BLaER1 treated with 17β-estradiol and CSF1 and Interleukin-3, amounts not matched to agents 10 nM and 100 nM (cell line): ENCODE data around the gene DPEP2NB.

Experiments
- H3K27ac ChIP-seq, 11 experiments: shearing (Covaris generic); formaldehyde crosslinking; 2 replicates each; pipeline ENCODE4 v1.8.1; 2022
- H3K27me3 ChIP-seq, 11 experiments: shearing (Covaris generic); formaldehyde crosslinking; 2 replicates each; pipeline ENCODE4 v1.8.1; 2022
- H3K36me3 ChIP-seq, 11 experiments: shearing (Covaris generic); formaldehyde crosslinking; 2 replicates each; pipeline ENCODE4 v1.8.1; 2022
- H3K4me1 ChIP-seq, 10 experiments: shearing (Covaris generic); formaldehyde crosslinking; 2 replicates each; pipeline ENCODE4 v1.8.1; 2022
- H3K4me2 ChIP-seq, 11 experiments: shearing (Covaris generic); formaldehyde crosslinking; 2 replicates each; pipeline ENCODE4 v1.8.1; 2022
- H3K4me3 ChIP-seq, 10 experiments: shearing (Covaris generic); formaldehyde crosslinking; 2 replicates each; pipeline ENCODE4 v1.8.1; 2022
- H3K9ac ChIP-seq, 11 experiments: shearing (Covaris generic); formaldehyde crosslinking; 2 replicates each; pipeline ENCODE4 v1.8.1; 2022
- H3K9me3 ChIP-seq, 11 experiments: shearing (Covaris generic); formaldehyde crosslinking; replicated peaks in 1 of 11; 2 replicates each; pipeline ENCODE4 v1.8.1; 2022
- H4K20me1 ChIP-seq, 11 experiments: shearing (Covaris generic); formaldehyde crosslinking; 2 replicates each; pipeline ENCODE4 v1.8.1; 2022
- Cebpa-rat ChIP-seq, 11 experiments: shearing (Covaris generic); IDR thresholded peaks; 2 replicates each; pipeline ENCODE4 v1.8.1; 2022

The DPEP2NB gene

GRCh38 chr16:68015681-68016080, at the start of gene DPEP2NB:
Gene DPEP2NB (minus strand): TSS chr16:68015911. CDS start chr16:68015770, 141 bp downstream.
- H3K27me3 ChIP-seq = no peaks in the 10 kb centered on the region
- no peak within 1 kb of the TSS for H3K27ac ChIP-seq
- peaks cover 0 to 3% (median 0%) of the 10 kb centered on the region in 11 experiments; a peak in 1 of 22 replicates for H3K36me3 ChIP-seq
- H3K4me3 ChIP-seq = no peak within 1 kb of the TSS
- H3K9me3 ChIP-seq = no peaks in the 10 kb centered on the region
- H3K4me2 ChIP-seq = peak within 1 kb of the TSS in 1 of 11 experiments; percentile 16; a peak in 1 of 22 replicates
- H3K9ac ChIP-seq = no peak within 1 kb of the TSS
- no peak for TF ChIP-seq Cebpa-rat (IDR thresholded peaks at IDR 0.05)
- no peaks in the 10 kb centered on the region; a peak in 1 of 22 replicates for H4K20me1 ChIP-seq
- peaks cover 0 to 24% (median 11%) of the 10 kb centered on the region in 10 experiments; a peak in 15 of 20 replicates for H3K4me1 ChIP-seq

- no peaks in the 10 kb centered on the region for H3K27me3 ChIP-seq
These were observed 49.2 kb upstream of the DPEP2NB start for GRCh38 chr16:68064791-68065365.

GRCh38 chr16:68062910-68063393, 47.2 kb upstream of the DPEP2NB start:
- peaks cover 0 to 23% (median 6%) of the 10 kb centered on the region in 11 experiments; a peak in 8 of 22 replicates for H4K20me1 ChIP-seq
- H3K4me2 ChIP-seq = no peak overlapping the region
- H3K9me3 ChIP-seq = no peaks in the 10 kb centered on the region
- H3K4me1 ChIP-seq = peaks cover 16 to 33% (median 22%) of the 10 kb centered on the region in 10 experiments
- no peak overlapping the region for H3K4me3 ChIP-seq
- H3K27ac ChIP-seq = no peak overlapping the region
- H3K27me3 ChIP-seq = no peaks in the 10 kb centered on the region
- no peak for TF ChIP-seq Cebpa-rat (IDR thresholded peaks at IDR 0.05)
- peaks cover 31 to 82% (median 67%) of the 10 kb centered on the region in 11 experiments for H3K36me3 ChIP-seq
- no peak overlapping the region for H3K9ac ChIP-seq

More at GRCh38 chr16:68064791-68065365, 49.2 kb upstream of the DPEP2NB start:
- Histone ChIP-seq H3K9ac (0 out of 22 replicates have a peak overlapping the region, but pooled peaks of 1 of the 11 experiments have one; percentile 39), H3K27ac (no peak overlapping the region), H3K4me2 (peak overlapping the region in 2 of 11 experiments; percentile 7 to 17; a peak in 2 of 22 replicates), H3K4me3 (no peak overlapping the region), H3K9me3 (no peaks in the 10 kb centered on the region), H3K36me3 (peaks cover 23 to 76% (median 59%) of the 10 kb centered on the region in 11 experiments), H3K4me1 (peaks cover 23 to 39% (median 30%) of the 10 kb centered on the region in 10 experiments), H4K20me1 (peaks cover 0 to 34% (median 11%) of the 10 kb centered on the region in 11 experiments; a peak in 11 of 22 replicates)
- TF ChIP-seq Cebpa-rat (IDR thresholded peaks at IDR 0.05) = no peak

GRCh38 chr16:68061396-68061795, 45.7 kb upstream of the DPEP2NB start:
- Histone ChIP-seq H3K4me3 (no peak overlapping the region), H3K9me3 (no peaks in the 10 kb centered on the region), H3K4me2 (peak overlapping the region; percentile 45 to 66 (median 53)), H3K9ac (peak overlapping the region in 6 of 11 experiments; percentile 12 to 62 (median 22); a peak in 5 of 22 replicates), H4K20me1 (peaks cover 0 to 23% (median 6%) of the 10 kb centered on the region in 11 experiments; a peak in 8 of 22 replicates), H3K36me3 (peaks cover 32 to 81% (median 67%) of the 10 kb centered on the region in 11 experiments), H3K4me1 (peaks cover 16 to 33% (median 22%) of the 10 kb centered on the region in 10 experiments), H3K27me3 (no peaks in the 10 kb centered on the region), H3K27ac (peak overlapping the region in 7 of 11 experiments; percentile 9 to 47 (median 41); a peak in 9 of 22 replicates)
- TF ChIP-seq Cebpa-rat (IDR thresholded peaks at IDR 0.05) = no peak

- Histone ChIP-seq H4K20me1 (peaks cover 0 to 18% (median 6%) of the 10 kb centered on the region in 11 experiments; a peak in 6 of 22 replicates), H3K27me3 (no peaks in the 10 kb centered on the region), H3K4me3 (no peak overlapping the region), H3K36me3 (peaks cover 37 to 80% (median 68%) of the 10 kb centered on the region in 11 experiments), H3K9ac (no peak overlapping the region), H3K4me2 (no peak overlapping the region), H3K27ac (no peak overlapping the region), H3K9me3 (no peaks in the 10 kb centered on the region), H3K4me1 (peaks cover 16 to 31% (median 21%) of the 10 kb centered on the region in 10 experiments)
- TF ChIP-seq Cebpa-rat (IDR thresholded peaks at IDR 0.05) = no peak
These were observed 44.1 kb upstream of the DPEP2NB start for GRCh38 chr16:68059804-68060203.

GRCh38 chr16:68055395-68055794, 39.7 kb upstream of the DPEP2NB start:
- peaks cover 73 to 93% (median 87%) of the 10 kb centered on the region in 11 experiments for H3K36me3 ChIP-seq
- no peak overlapping the region for H3K27ac ChIP-seq
- TF ChIP-seq Cebpa-rat (IDR thresholded peaks at IDR 0.05) = no peak

GRCh38 chr16:68049449-68049848, 33.7 kb upstream of the DPEP2NB start:
- no peaks in the 10 kb centered on the region for H3K9me3 ChIP-seq
- H3K9ac ChIP-seq = 0 out of 22 replicates have a peak overlapping the region, but pooled peaks of 1 of the 11 experiments have one; percentile 31
- no peak for TF ChIP-seq Cebpa-rat (IDR thresholded peaks at IDR 0.05)
- no peak overlapping the region for H3K27ac ChIP-seq
- no peak overlapping the region for H3K4me2 ChIP-seq
- H3K36me3 ChIP-seq = peaks cover 58 to 97% (median 79%) of the 10 kb centered on the region in 11 experiments
- H3K4me3 ChIP-seq = no peak overlapping the region
- H4K20me1 ChIP-seq = no peaks in the 10 kb centered on the region
- no peaks in the 10 kb centered on the region for H3K27me3 ChIP-seq
- H3K4me1 ChIP-seq = no peaks in the 10 kb centered on the region

More at GRCh38 chr16:68055395-68055794, 39.7 kb upstream of the DPEP2NB start:
- Histone ChIP-seq H3K9me3 (no peaks in the 10 kb centered on the region), H3K4me1 (peaks cover 0 to 5% (median 2%) of the 10 kb centered on the region in 10 experiments; a peak in 10 of 20 replicates), H3K9ac (no peak overlapping the region), H3K4me3 (no peak overlapping the region), H4K20me1 (no peaks in the 10 kb centered on the region), H3K4me2 (no peak overlapping the region), H3K27me3 (no peaks in the 10 kb centered on the region)

- no peak overlapping the region for H3K27ac ChIP-seq
- TF ChIP-seq Cebpa-rat (IDR thresholded peaks at IDR 0.05) = no peak
- H3K36me3 ChIP-seq = peaks cover 57 to 96% (median 78%) of the 10 kb centered on the region in 11 experiments
- H3K9me3 ChIP-seq = no peaks in the 10 kb centered on the region
- H3K27me3 ChIP-seq = no peaks in the 10 kb centered on the region
- no peaks in the 10 kb centered on the region for H3K4me1 ChIP-seq
- H4K20me1 ChIP-seq = peaks cover 0 to 5% (median 0%) of the 10 kb centered on the region in 11 experiments; a peak in 1 of 22 replicates
- H3K4me3 ChIP-seq = no peak overlapping the region
- no peak overlapping the region for H3K4me2 ChIP-seq
- H3K9ac ChIP-seq = no peak overlapping the region
These were observed 32.3 kb upstream of the DPEP2NB start for GRCh38 chr16:68047987-68048386.

GRCh38 chr16:68046106-68046505, 30.4 kb upstream of the DPEP2NB start:
- no peak overlapping the region for H3K27ac ChIP-seq
- no peak for TF ChIP-seq Cebpa-rat (IDR thresholded peaks at IDR 0.05)
- H4K20me1 ChIP-seq = peaks cover 0 to 5% (median 0%) of the 10 kb centered on the region in 11 experiments; a peak in 1 of 22 replicates
- H3K9ac ChIP-seq = no peak overlapping the region
- H3K27me3 ChIP-seq = no peaks in the 10 kb centered on the region
- no peaks in the 10 kb centered on the region for H3K4me1 ChIP-seq
- H3K4me2 ChIP-seq = no peak overlapping the region
- H3K4me3 ChIP-seq = no peak overlapping the region
- H3K36me3 ChIP-seq = peaks cover 53 to 96% (median 77%) of the 10 kb centered on the region in 11 experiments
- no peaks in the 10 kb centered on the region for H3K9me3 ChIP-seq
